Fibroblast of lung (primary cell): ENCODE results near the gene PCF11. TPM values are rescaled to one million over a fixed set of nuclear protein-coding genes. Genes with fewer than 3 reads are reported as not detected.

ENCODE experiments used
- DNase-seq, 2 donors: peaks; one replicate each; pipeline versions ENCODE4 v3.0.0 to v3.0.0-alpha.2; 2010; ENCODE audit warnings: low read depth in 2 of 2
- H2AFZ ChIP-seq: 2 replicates; pipeline ENCODE4 v1.5.1; 2012; ENCODE audit warnings: low read length, control low read depth, inconsistent platforms
- H3K27ac ChIP-seq: 2 replicates; pipeline ENCODE4 v1.5.1; 2011; ENCODE audit warnings: low read length, control low read depth; ENCODE audit not compliant: insufficient read depth
- H3K27me3 ChIP-seq: 2 replicates; pipeline ENCODE4 v1.5.1; 2011; ENCODE audit warnings: mild to moderate bottlenecking, low read length; ENCODE audit not compliant: control insufficient read depth, insufficient read depth
- H3K36me3 ChIP-seq: 2 replicates; pipeline ENCODE4 v1.5.1; 2011; ENCODE audit warnings: low read length; ENCODE audit not compliant: control insufficient read depth, insufficient read depth
- H3K4me1 ChIP-seq: 2 replicates; pipeline ENCODE4 v1.5.1; 2011; ENCODE audit warnings: low read length; ENCODE audit not compliant: control insufficient read depth, insufficient read depth; ENCODE audit errors: extremely low read depth
- H3K4me2 ChIP-seq: 2 replicates; pipeline ENCODE4 v1.5.1; 2011; ENCODE audit warnings: low read length, control low read depth; ENCODE audit not compliant: insufficient read depth; ENCODE audit errors: extremely low read depth
- H3K4me3 ChIP-seq, 4 experiments: fragments of 200-600 bp in 1 of 4; sonication (generic) in 1 of 4; replicated peaks in 1 of 4; 2 replicates each; pipeline ENCODE4 v1.5.1; 2011 to 2016; ENCODE audit warnings: low read length in 4 of 4, low read depth in 3 of 4, mild to moderate bottlenecking in 3 of 4, control low read depth in 2 of 4, inconsistent platforms in 1 of 4, mixed read lengths in 1 of 4; ENCODE audit not compliant: insufficient read depth in 1 of 4; ENCODE audit errors: control extremely low read depth in 1 of 4
- H3K79me2 ChIP-seq: 2 replicates; pipeline ENCODE4 v1.5.1; 2012; ENCODE audit warnings: mild to moderate bottlenecking, low read length, inconsistent platforms; ENCODE audit not compliant: control insufficient read depth, insufficient read depth
- H3K9ac ChIP-seq: 2 replicates; pipeline ENCODE4 v1.5.1; 2011; ENCODE audit warnings: mild to moderate bottlenecking, low read length, control low read depth; ENCODE audit not compliant: insufficient read depth
- H3K9me3 ChIP-seq: 2 replicates; pipeline ENCODE4 v1.5.1; 2012; ENCODE audit warnings: low read depth, low read length; ENCODE audit not compliant: control insufficient read depth, insufficient read depth
- H4K20me1 ChIP-seq: 2 replicates; pipeline ENCODE4 v1.5.1; 2011; ENCODE audit warnings: low read length; ENCODE audit not compliant: control insufficient read depth, insufficient read depth; ENCODE audit errors: extremely low read depth
- EZH2 ChIP-seq: IDR thresholded peaks from 2 replicates; pipeline ENCODE4 v1.5.1; 2012; ENCODE audit warnings: low read length, control low read depth, mild to moderate bottlenecking; ENCODE audit errors: missing control alignments
- polyA plus RNA-seq, 2 donors: library from polyadenylated mRNA; depleted of rRNA in 1 of 2; stranded (reverse) in 1 of 2; unstranded in 1 of 2; fragments of >200 nt; gene quantifications; 2 replicates each; pipeline ENCODE4 v1.2.1, GENCODE V29; 2011 to 2012; ENCODE audit warnings: missing spikeins in 1 of 2
- total RNA-seq: library from RNA; depleted of rRNA; stranded (reverse); fragments of >200 nt; gene quantifications from 2 replicates; pipeline ENCODE4 v1.2.1, GENCODE V29; 2014
- TF ChIP-seq, protein P1 (sequence below), 2 donors: IDR thresholded peaks in 1 of 2; conservative IDR thresholded peaks in 1 of 2; 1 replicate in 1 of 2; 2 replicates in 1 of 2; pipeline ENCODE4 v1.5.1; 2011 to 2012; ENCODE audit warnings: low read length in 2 of 2, control low read depth in 1 of 2, inconsistent platforms in 1 of 2, low read depth in 1 of 2, mild to moderate bottlenecking in 1 of 2

Gene PCF11
- total and polyA plus RNA-seq, 2 donors (not counting 1 experiment from before 2014, with no cell fraction given), result 26.6 to 44.8 TPM

DNA sequence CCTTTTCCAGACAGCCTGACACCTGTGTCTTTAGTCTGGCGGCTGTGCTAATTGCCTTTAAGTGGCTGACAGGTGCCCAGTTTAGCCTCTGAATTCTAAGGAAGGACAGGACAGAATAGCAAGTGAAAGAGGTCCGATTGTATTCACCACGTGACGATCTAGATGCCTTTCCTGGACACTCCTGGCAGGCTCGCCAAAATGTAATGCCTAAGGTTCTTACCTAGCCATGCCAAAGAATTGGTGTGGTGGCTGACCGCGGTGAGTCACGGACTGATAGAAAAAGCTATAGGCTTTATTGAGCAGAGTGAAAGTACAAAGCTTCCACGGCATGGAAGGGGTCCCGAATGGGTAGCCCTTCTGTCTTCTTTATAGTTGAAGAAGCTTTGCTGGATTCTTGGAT lies 63.3 kb downstream of the PCF11 start:
- Histone ChIP-seq H3K4me1 (no peaks in the 10 kb centered on the region), H3K27ac (no peak overlapping the region), H3K9ac (no peak overlapping the region), H3K27me3 (no peaks in the 10 kb centered on the region), H2AFZ (no peak overlapping the region), H3K79me2 (no peaks in the 10 kb centered on the region), H3K9me3 (no peaks in the 10 kb centered on the region), H4K20me1 (no peaks in the 10 kb centered on the region), H3K4me3 (no peak overlapping the region), H3K4me2 (no peak overlapping the region), H3K36me3 (no peaks in the 10 kb centered on the region)
- TF ChIP-seq, protein P1, sequence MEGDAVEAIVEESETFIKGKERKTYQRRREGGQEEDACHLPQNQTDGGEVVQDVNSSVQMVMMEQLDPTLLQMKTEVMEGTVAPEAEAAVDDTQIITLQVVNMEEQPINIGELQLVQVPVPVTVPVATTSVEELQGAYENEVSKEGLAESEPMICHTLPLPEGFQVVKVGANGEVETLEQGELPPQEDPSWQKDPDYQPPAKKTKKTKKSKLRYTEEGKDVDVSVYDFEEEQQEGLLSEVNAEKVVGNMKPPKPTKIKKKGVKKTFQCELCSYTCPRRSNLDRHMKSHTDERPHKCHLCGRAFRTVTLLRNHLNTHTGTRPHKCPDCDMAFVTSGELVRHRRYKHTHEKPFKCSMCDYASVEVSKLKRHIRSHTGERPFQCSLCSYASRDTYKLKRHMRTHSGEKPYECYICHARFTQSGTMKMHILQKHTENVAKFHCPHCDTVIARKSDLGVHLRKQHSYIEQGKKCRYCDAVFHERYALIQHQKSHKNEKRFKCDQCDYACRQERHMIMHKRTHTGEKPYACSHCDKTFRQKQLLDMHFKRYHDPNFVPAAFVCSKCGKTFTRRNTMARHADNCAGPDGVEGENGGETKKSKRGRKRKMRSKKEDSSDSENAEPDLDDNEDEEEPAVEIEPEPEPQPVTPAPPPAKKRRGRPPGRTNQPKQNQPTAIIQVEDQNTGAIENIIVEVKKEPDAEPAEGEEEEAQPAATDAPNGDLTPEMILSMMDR (conservative IDR thresholded peaks at IDR 0.05 in 1 of 2, IDR thresholded peaks at IDR 0.05 in 1 of 2; ENCODE audit: low read depth in 1 of 2, low read length in 2 of 2), result no peak
- no peak for TF ChIP-seq EZH2
- DNase-seq, result peak in 1 of 2 donors; percentile 39

DNA sequence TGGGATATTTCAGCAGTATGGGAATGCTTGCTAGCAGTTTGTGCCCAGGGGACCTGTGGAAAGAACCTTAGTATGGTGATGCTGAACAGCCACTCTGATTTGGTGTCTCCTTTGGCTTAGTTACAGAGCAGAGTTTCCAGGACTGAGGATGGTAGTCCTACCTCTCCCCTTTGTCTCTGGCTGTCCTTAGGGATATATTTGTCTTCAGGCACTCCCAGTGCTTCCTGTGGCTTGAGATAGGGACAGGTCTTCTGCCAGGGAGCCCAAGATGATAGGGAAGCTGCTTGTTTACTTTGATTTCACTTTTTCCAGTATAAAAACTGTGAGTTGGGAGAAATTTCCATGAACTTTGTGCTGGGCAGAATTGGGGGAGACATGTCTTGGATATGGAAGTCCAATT lies 64.8 kb downstream of the PCF11 start:
- Histone ChIP-seq H3K4me1 (no peaks in the 10 kb centered on the region), H2AFZ (no peak overlapping the region), H3K9ac (no peak overlapping the region), H4K20me1 (no peaks in the 10 kb centered on the region), H3K36me3 (no peaks in the 10 kb centered on the region), H3K27ac (no peak overlapping the region), H3K4me3 (no peak overlapping the region), H3K79me2 (no peaks in the 10 kb centered on the region), H3K9me3 (no peaks in the 10 kb centered on the region), H3K27me3 (no peaks in the 10 kb centered on the region), H3K4me2 (no peak overlapping the region)
- DNase-seq, result no peak
- TF ChIP-seq, protein P1 (conservative IDR thresholded peaks at IDR 0.05 in 1 of 2, IDR thresholded peaks at IDR 0.05 in 1 of 2; ENCODE audit: low read depth in 1 of 2, low read length in 2 of 2), result no peak
- TF ChIP-seq EZH2, result no peak

DNA sequence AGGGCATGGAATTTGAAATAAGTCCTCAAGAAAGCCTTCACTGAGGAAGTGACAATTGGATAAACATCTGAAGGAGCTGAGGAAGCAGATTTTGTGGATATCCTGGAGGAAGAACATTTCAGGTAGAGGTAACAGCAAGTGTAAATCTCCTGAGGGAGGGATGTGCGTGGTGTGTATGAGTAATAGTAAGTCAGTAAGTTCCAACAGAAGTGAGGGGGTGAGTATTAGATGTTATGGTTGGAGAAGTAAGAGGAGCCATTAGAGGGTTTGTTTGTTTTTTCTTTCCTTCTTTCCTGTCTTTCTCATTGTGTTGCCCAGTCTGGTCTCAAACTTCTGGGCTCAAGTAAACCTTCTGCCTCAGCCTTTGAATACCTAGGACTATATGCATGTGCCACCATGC lies 65.6 kb downstream of the PCF11 start:
- Histone ChIP-seq H3K4me3 (no peak overlapping the region), H4K20me1 (no peaks in the 10 kb centered on the region), H3K4me1 (no peaks in the 10 kb centered on the region), H3K27me3 (no peaks in the 10 kb centered on the region), H3K9me3 (no peaks in the 10 kb centered on the region), H3K27ac (no peak overlapping the region), H3K9ac (no peak overlapping the region), H2AFZ (no peak overlapping the region), H3K36me3 (no peaks in the 10 kb centered on the region), H3K79me2 (no peaks in the 10 kb centered on the region), H3K4me2 (no peak overlapping the region)
- no peak for TF ChIP-seq EZH2
- TF ChIP-seq, protein P1 (conservative IDR thresholded peaks at IDR 0.05 in 1 of 2, IDR thresholded peaks at IDR 0.05 in 1 of 2; ENCODE audit: low read depth in 1 of 2, low read length in 2 of 2), result no peak
- DNase-seq, result peak in 1 of 2 donors; percentile 30
